B cell (primary cell): ENCODE measurements around the gene NTPCR.

Experiments
- CTCF ChIP-seq: fragments of 200-600 bp; IDR thresholded peaks from one replicate; pipeline ENCODE4 v1.8.0; 2022; ENCODE audit warnings: antibody characterized with exemption, mild to moderate bottlenecking
- EZH2 ChIP-seq: IDR thresholded peaks from 2 replicates; pipeline ENCODE4 v1.6.1; 2012; ENCODE audit warnings: borderline replicate concordance, low read depth, mild to moderate bottlenecking, moderate library complexity, low read length; ENCODE audit not compliant: insufficient read depth, poor library complexity, severe bottlenecking

- TF ChIP-seq CTCF (no peak), EZH2 (no peak)
Measured at GRCh38 chr1:232968965-232969364, 18.6 kb downstream of the NTPCR start.
